Measurements from ENCODE around the gene COMTD1.

COMTD1 gene

DNA sequence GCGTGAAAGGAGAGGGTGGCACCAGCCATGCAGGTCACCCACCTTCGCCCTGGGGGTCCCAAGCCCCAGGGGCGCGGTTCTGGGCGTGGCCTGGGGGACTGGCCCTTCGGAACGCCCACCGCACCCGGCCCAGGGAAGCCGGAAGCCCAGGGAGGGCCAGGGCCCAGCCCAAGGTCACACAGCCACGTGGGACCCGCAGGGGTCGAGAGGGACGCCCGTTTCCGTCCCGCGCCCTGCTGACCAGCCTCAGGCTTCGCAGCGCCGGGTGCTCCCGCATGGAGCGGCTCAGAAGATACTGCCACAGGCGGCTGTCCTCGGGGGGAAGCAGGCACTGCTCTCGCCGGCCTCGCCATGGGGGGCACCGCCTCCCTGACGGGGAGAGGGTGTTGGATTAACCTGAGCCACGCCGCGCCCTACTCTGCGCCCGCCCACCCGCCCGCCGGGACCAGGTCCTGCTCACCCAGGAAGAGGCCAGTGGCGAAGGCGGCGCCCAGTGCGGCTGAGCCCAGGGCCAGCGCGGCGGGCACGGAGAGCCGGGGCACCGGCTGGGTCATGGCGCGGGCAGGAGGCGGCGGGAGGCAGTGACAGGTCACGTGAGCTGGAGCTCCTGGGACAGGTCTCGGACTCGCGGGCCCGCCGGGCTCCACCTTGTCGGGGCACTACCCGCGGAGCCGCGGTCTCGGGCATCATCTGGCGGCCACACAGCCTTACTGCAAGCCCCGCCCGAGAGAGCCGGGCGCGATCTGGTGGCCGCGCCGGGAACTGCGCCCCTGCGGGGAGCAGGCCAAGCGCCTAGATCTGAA, at the start of gene COMTD1:
TSS of gene COMTD1 (minus strand) at position 583 of the 803 bp plus-strand sequence. CDS start at position 554, 29 bp downstream.
- DNase-seq (ENCODE audit: low read depth): peak; percentile 96
- TF ChIP-seq, protein P1, sequence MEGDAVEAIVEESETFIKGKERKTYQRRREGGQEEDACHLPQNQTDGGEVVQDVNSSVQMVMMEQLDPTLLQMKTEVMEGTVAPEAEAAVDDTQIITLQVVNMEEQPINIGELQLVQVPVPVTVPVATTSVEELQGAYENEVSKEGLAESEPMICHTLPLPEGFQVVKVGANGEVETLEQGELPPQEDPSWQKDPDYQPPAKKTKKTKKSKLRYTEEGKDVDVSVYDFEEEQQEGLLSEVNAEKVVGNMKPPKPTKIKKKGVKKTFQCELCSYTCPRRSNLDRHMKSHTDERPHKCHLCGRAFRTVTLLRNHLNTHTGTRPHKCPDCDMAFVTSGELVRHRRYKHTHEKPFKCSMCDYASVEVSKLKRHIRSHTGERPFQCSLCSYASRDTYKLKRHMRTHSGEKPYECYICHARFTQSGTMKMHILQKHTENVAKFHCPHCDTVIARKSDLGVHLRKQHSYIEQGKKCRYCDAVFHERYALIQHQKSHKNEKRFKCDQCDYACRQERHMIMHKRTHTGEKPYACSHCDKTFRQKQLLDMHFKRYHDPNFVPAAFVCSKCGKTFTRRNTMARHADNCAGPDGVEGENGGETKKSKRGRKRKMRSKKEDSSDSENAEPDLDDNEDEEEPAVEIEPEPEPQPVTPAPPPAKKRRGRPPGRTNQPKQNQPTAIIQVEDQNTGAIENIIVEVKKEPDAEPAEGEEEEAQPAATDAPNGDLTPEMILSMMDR (IDR thresholded peaks at IDR 0.05; ENCODE audit: insufficient read depth, low read depth, low read length, missing control alignments): peak; percentile 96
- H3K4me3 ChIP-seq (ENCODE audit: low read length): peak within 1 kb of the TSS; percentile 62

GRCh38 chr10:75283671-75284470, 48.1 kb upstream of the COMTD1 start:
- peak; percentile 24 for DNase-seq (ENCODE audit: low read depth)
- no peak overlapping the region for H3K4me3 ChIP-seq (ENCODE audit: low read length)
- TF ChIP-seq, protein P1 (IDR thresholded peaks at IDR 0.05; ENCODE audit: insufficient read depth, low read depth, low read length, missing control alignments): no peak

GRCh38 chr10:75283078-75283670, 47.4 kb upstream of the COMTD1 start:
- H3K4me3 ChIP-seq (ENCODE audit: low read length): no peak overlapping the region
- DNase-seq (ENCODE audit: low read depth): no peak
- TF ChIP-seq, protein P1 (IDR thresholded peaks at IDR 0.05; ENCODE audit: insufficient read depth, low read depth, low read length, missing control alignments): peak; percentile 1

DNA sequence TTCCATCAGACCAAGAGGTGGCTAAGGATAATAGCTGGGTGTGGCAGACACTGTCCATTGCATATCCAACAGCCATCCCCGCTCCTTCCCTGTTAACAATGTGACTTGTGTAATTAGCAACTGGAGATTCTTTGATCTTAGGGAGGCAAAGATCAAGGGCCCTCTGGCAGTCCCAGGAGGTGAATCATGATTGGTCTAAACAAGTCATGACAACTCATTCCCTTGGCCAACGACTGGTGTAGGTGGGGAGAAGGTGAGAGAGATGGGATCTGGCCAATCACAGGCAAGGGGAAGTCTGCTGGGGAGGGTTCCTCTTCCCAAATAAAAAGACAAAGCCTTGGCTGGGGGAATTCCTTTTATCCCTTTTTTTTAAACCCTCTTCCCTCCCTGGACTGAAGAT, 46.2 kb upstream of the COMTD1 start:
- TF ChIP-seq, protein P1 (IDR thresholded peaks at IDR 0.05; ENCODE audit: insufficient read depth, low read depth, low read length, missing control alignments): no peak
- no peak overlapping the region for H3K4me3 ChIP-seq (ENCODE audit: low read length)
- peak; percentile 68 for DNase-seq (ENCODE audit: low read depth)

- TF ChIP-seq, protein P1 (IDR thresholded peaks at IDR 0.05; ENCODE audit: insufficient read depth, low read depth, low read length, missing control alignments): no peak
- H3K4me3 ChIP-seq (ENCODE audit: low read length): no peak overlapping the region
- DNase-seq (ENCODE audit: low read depth): no peak
Measured at GRCh38 chr10:75280236-75280635, 44.5 kb upstream of the COMTD1 start.

GRCh38 chr10:75276069-75276872, 40.5 kb upstream of the COMTD1 start:
- no peak overlapping the region for H3K4me3 ChIP-seq (ENCODE audit: low read length)
- DNase-seq (ENCODE audit: low read depth): no peak
- TF ChIP-seq, protein P1 (IDR thresholded peaks at IDR 0.05; ENCODE audit: insufficient read depth, low read depth, low read length, missing control alignments): no peak
